LHCN-M2 (cell line): ENCODE measurements around the gene GTF2E1. TPM values are rescaled to one million over a fixed set of nuclear protein-coding genes. Genes with fewer than 3 reads are reported as not detected.
A peak's percentile ranks its signal among the peaks of the same experiment; 100 is the strongest.
"Not testable (repeated sequence)": the region's sequence is repeated elsewhere in the genome, so short reads cannot be mapped to it uniquely, and the experiment has no call there.

Source experiments
- DNase-seq: peaks from one replicate; pipeline ENCODE4 v3.0.0-alpha.2; 2012; ENCODE audit warnings: low read depth
- polyA plus RNA-seq: library from polyadenylated mRNA; unstranded; fragments of >200 nt; gene quantifications from one replicate; pipeline ENCODE4 v1.2.1, GENCODE V29; 2012; ENCODE audit warnings: missing spikeins
- total RNA-seq: library from RNA; depleted of rRNA; stranded (reverse); fragments of >200 nt; gene quantifications from 2 replicates; pipeline ENCODE4 v1.2.3, GENCODE V29; 2014; rRNA removed

Gene GTF2E1
- total RNA-seq = 19.4 and 21.6 TPM in 2 replicates
- polyA plus RNA-seq = 6.8 TPM

DNA sequence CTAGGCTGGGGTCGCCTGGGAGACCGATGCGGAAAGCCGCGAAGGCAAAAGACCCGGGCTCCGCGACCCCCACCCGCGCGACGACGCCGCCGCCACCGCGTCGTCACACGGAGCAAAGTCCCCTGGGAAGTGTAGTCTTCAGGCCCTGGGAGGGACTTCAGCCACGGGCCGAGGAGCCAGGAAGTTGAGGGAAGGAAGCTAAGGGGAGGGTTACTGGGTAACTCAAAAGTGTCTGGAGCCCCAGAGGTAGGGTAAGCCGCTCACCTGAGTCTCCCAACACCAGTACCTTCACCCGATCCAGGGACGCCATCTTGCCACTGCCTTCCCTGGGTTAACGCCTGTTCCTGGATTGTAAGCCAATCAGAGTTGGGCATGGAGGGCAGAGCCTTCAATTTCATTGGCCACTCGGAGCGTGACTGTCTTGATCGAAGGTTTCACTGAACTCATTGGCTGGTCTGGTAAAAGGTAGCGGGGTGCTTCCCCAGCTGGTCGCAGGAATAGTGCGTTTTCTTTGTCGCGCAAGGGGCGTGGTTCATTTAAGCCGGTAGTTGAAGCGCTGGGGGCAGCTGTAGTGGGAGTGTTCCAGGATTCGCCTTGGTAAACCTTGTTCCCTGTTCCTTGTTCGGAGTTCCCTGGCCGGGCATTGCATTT is at the start of gene GTF2E1, which contains the start of gene RABL3:
Gene GTF2E1 (plus strand): TSS at position 547 of the 651 bp plus-strand sequence. CDS start 7,809 bp downstream, outside the sequence.
Gene RABL3 (minus strand): TSS at position 319 of the 651 bp plus-strand sequence. CDS start 9 bp downstream, at position 310.
- DNase-seq = peak; percentile 100

DNA sequence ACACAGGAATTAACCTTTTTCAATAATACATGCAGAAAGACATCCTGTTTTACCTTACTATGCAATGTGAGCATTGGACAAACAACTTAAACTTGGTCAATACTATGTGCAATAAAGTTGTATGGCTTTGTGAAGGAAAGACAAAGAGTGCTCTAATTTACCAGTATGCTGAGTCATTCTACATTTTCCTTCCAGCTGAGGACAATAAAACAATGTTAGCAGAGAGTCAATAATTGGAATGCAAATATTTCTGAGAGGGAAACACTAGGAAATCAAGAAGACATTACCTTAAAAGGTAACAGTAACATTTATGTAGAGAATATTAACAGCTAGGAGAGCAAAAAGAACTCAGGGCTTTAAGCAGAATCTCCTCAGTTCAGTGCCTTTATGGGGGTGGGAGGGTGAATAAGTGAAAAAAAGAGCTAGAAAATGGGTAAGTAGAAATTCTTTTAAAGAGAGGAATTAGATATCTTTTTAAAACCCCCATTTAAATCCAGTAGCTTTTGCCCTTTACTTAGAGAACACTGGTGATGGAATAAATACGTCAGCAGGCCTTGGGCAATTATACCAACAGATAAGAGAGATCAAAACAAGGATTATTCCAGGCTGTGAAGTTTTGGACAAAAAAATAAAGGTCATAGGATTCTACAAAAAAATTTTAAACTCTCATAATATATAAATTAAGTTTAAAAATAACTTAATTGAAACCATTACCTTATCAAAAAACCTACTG is 48.9 kb upstream of the GTF2E1 start:
- DNase-seq = peak; percentile 49

DNA sequence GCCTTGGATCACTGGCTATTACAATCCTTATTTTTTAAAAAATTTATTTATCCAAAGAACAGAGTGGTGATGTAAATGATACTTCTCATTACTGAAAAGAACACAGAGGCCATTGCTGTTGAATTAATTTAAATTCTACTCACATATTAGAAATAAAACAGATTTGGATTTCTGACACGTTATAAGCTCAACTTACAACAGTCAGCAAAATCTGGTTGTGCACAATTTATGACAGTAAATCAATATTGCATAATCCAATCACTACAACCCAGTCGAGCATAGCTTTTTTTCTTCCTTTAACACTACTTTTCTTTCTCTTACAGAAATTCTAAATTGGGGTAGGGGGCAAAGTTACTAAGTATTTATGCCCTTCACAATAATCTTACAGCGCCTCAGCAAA is 43.2 kb upstream of the GTF2E1 start:
- no peak for DNase-seq

DNA sequence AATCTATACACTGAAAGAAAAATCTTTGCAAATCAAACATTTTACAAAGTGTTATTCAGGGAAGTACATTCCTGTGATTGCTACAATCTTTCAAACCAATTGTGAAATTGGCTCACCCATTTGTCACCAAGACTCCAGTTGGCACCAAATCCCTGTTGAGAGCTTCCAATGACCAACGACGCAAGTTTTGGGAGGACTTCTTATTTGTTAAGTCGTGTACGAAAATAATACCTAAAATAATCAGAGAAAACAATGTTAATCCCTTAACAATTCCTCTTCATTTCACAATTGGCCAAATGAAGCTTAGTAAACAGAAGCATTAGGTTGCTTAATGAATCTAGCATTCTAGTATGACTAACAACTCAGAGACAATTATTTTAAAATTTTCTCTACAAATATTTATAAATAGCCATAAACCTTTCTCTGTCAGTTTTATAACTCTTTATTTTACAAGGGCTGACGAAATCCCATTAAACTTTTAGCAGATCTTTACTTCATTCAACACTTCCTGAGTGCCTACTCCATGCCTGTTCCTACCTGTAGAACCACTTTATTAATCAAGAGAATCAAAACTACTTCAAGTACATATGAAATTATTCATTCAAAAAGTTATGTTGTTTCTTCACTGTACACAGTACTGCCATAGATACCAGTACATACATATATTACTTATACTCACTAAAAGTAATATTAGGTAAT is 36.5 kb upstream of the GTF2E1 start:
- peak; percentile 6 for DNase-seq

DNA sequence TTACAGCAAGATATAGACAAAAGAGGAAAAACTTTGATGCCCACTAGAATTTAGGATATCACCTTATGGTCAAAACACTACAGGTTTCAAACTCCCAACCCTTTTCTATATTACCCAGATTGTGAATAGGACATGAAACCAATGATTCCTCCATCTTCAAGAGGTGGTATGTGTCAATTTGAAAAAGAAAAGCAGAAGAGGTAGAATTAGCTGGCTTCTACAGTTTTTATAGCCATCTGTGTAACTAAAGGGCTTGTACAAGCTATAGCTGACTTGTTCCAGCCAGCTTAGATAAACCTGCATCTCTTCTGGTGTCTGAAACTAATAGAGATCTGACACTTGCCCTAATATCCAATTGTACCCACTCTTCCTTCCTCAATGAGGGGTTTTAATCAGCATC is 35.6 kb upstream of the GTF2E1 start:
- DNase-seq = no peak

DNA sequence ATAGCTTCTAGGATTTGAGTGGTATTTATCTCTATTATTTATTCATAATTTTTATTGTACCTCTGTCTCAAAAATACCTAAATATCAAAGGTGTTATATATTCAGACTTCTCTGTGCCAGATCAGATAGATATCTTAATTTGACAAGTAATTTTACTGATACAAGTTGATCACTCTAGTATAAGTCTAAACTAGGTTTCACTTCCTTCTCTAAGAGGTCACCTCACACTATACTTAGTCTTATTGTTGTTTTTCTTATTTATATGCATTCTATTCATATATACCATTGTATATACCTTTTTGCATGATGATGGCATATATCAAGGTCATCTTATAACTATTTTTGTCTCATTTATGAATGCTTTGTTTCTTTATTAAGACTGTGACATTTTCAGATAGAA is 34.1 kb upstream of the GTF2E1 start:
- DNase-seq = no peak

DNA sequence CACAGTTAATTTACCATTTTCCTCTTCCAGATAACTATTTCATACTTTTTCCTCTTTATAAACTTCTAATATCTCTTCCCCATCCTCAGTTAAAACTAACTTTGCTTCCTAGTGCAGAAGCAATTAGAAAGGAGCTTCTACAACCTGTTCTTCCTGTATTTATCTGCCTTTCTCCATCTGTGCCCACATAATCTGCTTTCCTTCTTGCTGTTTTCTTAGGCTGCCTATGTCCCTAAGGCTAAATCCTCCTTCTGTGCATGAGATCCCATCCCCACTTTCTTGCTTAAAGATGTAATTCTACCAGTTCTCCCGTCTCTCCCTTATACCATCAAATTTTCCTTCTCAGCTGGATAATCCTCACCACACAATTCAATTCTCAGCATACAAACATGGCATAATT is 32.2 kb upstream of the GTF2E1 start:
- no peak for DNase-seq

DNA sequence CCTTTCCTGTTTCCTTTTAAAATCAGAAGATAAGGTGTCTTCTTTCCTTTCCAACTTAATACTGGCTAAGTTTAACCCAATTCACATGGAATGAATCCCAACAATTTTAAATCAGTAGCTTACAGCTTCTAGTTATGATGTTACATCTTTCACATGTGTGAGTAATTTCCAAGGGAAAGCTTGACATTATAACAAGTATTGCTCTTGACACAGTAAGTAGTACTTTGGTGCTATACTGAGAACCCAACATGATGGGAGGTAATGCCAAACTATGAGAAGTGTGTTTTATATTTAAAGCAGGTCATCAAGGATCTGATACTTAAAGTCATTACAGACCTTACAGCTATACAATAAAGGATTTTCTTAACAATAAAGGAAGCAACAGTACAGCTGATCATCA is 29.3 kb upstream of the GTF2E1 start:
- no peak for DNase-seq

DNA sequence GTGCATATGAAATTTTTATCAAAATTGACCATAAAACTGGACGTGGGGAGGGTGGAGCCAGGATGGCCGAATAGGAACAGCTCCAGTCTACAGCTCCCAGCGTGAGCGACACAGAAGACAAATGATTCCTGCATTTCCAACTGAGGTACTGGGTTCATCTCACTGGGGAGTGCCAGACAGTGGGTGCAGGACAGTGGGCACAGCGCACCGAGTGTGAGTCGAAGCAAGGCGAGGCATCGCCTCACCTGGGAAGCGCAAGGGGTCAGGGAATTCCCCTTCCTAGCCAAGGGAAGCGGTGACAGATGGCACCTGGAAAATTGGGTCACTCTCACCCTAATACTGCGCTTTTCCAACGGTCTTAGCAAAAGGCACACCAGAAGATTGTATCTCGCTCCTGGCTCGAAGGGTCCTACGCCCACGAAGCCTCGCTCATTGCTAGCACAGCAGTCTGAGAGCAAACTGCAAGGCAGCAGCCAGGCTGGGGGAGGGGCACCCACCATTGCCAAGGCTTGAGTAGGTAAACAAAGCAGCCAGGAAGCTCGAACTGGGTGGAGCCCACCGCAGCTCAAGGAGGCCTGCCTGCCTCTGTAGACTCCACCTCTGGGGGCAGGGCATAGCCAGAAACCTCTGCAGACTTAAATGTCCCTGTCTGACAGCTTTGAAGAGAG is 23.2 kb upstream of the GTF2E1 start:
- not testable (repeated sequence) for DNase-seq

DNA sequence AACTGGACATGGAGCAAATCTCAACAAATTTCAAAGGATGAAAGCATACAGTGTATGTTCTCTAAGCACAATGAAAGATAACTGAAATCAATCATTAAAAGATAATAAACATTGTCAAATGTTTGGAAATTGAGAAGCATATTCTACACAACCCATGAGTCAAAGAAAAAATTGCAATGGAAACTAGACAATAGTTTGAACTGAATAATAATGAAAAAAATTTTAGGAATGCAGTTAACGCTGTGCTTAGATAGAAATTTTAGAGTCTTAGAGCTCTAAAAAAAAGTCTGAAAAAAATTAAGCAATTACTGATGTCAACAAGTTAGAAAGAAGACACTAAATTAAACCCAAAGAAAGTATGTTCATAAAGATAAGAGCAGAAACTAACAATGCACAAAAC is 15.8 kb upstream of the GTF2E1 start:
- DNase-seq = no peak

DNA sequence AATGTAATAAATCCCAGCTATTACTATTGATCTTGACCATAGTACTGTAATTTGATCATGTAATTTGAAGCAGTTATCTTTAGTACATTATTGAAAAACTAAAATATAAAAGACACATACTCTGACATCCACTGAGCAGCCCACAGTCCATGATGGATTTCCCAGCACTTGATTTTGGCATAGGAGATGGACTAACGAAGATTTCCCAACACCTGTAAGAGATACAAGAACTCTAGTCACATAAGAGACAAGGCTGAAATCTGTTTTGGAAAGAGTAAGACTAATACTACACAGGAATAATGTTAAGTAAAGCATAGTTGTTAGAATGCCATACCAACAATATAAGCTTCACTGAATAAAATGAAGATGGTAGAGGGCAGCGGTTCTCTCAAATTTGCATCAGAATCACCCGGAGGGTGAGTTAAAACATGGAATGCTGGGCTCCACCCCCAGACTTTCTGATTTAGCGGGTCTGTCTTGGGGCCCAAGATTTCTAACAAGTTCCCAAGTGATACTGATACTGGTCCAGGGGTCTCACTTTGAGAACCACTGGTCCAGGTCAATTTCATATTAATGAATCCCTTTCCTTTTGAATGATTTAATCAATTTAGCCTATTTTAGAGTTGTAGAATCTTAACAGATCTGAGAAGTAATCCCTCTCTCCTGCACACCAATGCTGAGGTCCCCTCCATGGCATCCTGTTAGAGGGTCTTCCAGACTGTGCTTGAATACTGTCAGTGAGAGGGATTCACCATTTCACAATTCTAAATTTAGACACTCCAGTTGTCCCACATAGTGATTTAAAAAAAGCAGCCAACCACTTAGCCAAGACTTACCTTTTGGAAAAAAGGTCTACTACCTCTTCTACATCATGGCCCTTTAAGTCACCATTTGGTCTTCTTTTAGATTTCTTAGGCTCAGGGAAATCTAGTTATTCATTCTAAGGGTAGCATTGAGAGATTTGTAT is 11.7 kb upstream of the GTF2E1 start:
- no peak for DNase-seq

DNA sequence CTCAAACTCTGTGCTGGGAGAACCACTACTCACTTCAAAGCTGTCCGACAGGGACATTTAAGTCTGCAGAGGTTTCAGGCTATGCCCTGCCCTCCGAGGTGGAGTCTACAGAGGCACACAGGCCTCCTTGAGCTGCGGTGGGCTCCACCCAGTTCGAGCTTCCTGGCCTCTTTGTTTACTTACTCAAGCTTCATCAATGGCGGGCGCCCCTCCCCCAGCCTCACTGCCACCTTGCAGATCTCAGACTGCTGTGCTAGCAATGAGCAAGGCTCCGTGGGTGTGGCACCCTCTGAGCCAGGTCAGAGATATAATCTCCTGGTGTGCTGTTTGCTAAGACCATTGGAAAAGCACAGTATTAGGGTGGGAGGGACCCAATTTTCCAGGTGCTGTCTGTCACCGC is 4.5 kb upstream of the GTF2E1 start:
- not testable (repeated sequence) for DNase-seq

DNA sequence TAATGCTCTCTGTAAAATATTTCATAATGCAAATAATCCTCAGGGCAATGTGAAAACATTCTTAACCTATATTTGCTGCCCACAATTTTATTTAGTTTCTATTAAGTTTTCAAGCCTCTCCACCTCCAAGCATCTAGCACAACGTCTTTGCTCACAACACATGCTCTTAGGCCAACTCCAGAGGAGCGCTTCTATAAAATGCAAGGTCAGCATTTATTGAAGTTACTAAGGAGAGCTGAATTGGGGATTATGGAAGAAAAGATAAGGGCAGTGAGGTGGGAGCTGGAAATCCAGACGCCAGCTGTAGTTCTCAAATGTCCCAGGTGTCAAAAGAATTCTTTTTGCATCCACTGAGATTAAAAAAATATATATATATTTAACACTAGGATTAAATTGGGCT is 1.2 kb upstream of the GTF2E1 start:
- DNase-seq = no peak

DNA sequence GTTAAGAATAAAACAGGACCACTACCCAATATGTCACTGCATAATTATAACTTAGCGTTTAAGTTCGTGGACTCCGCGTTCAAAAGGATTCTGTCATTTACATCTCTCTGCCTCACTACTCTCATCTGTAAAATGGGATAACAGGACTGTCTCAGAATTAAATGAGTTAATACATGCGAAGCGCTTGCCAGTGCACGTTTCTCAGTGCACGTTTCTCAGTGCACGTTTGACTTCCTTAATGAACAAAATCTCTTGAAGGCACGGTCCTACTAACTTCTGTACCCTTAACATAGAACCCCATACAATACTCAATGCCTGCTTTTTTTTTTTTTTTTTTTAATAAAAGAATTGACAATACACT is 727 bp upstream of the GTF2E1 start:
- DNase-seq = peak; percentile 64

DNA sequence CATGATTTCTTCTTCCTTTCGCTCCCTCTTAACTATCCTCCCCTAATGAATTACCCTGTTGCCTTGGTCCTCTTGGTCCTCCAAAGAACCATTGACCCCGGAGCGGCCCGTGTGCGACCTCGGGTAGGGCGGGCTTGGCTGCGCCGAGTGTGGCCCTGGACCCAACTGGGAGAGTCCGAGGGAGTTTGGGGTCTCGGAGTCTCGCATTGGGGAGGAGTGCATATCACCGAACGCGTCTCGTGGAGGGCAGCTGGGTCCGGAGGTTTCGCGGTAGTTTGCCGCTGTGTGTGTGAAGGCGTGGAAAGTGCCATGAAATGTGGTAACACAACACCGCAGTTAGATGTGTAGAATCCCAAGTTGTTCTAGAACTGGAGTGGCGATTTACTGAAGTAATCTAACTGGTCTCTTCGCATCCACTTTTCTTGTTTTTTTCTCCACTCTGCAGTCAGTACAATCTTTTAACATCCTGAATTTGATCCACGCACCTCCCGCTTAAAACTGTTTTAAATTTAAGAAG is 363 bp downstream of the GTF2E1 start:
- peak; percentile 27 for DNase-seq

DNA sequence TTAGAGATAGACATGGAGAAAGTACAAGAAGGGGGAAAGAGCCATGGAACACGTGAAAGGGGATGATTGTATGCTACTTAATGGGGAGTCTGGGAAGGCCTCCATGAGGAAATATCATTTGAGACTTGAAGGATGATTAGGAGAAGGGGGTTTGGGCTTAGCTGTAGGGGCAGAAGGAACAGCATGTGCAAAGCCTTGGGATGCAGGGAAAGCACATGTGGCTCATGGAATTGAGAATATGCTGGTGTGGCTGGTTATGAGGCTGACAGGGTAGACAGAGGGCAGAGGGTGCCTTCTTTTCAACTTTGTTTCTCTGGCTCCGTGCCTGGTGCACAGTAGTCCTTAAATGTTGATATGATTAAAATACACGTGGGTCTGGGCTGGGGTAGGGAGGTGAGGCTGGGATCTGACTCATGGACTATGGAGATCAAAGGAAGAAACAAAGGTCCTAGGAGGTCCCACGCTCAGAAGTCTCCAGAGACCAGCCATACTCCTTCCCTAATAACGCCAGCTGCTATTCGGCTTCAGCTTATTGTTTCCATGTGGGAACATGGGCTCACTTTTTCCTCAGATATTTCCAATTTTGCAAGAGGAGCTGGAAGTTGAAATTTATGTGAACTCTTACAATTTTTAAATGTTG is 1.1 kb downstream of the GTF2E1 start:
- peak; percentile 35 for DNase-seq

DNA sequence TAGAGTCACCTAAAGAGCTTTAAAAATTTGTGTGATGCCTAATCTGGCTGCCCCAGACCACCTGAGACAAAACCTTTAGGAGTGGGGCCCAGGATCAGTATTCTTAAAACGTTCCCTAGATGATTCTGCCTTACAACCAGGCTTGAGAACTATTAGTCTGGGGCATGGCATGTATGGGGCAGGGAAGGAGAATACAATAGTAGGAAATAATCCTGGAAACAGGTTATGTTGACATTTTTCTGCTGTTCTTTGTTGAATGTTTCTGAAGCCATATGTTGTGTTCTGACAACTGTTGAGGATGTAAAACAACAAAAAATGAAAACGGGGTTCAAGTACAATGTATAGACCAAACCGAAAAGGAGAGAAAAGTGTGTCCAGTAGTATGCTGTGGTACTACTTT is 2.9 kb downstream of the GTF2E1 start:
- no peak for DNase-seq

DNA sequence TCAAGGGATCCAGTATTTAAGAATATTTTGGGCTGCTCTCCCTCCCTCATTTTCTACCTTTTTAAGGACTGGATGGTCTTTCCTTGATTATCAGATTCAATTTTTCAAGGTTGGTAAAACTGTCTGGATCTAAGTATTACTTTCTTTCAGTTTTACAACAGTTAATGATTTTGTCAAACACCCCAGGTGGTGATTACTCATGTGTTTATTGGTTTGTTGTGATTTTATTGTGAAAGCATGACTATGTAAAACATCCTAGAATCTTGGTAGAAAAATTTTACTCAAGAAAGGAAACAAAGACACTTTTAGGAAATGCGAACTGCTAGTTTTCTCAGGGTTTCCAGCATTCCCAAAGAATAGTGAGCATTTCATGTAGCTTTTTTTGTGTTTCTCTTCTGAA is 7.3 kb downstream of the GTF2E1 start:
- no peak for DNase-seq

DNA sequence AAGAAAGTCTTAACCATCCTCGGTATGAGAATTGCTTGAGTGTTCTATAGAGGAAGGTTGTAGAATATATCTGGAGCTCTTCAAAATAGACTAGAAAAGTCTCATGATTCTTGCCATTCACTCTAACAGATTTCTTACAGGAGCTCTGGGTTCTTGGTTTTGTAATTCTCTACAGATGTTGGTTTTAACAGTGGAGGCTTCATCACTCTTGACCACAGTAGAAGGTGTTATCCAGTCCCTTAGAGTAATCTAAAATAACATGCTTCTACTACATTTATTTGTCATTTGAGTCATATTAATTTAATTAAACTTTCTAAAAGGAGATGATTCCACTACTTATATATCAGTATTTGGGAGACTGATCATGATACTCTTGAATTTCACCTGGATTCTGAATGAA is 9.7 kb downstream of the GTF2E1 start:
- DNase-seq = no peak

DNA sequence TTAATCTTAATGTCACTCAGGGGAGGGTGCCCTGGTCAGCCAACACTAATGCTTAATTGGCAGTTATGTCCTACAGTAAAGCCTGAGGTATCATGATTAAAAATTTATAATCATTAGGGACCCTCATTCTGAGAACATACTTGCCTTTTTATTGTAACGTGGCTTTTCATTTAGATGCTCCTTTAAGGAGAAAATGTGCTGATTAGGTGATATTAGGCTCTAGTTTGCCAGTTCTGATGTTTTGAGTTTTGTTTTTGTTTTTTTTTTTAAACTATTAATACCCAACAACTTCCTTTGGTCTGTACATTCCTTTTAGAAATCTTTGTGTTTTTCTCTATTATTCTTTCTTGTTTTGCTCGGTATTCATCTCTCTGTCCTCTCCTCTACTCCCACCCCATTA is 10.3 kb downstream of the GTF2E1 start:
- DNase-seq = no peak
